Measurements from ENCODE around the gene MSH2. TPM values are rescaled to one million over a fixed set of nuclear protein-coding genes. Genes with fewer than 3 reads are reported as not detected.
"Not testable (repeated sequence)": the region's sequence is repeated elsewhere in the genome, so short reads cannot be mapped to it uniquely, and the experiment has no call there.

The MSH2 gene
- total RNA-seq, 2 donors from 2014 or later, result 45.9 to 58.0 TPM

GRCh38 chr2:47389692-47390091 lies 13.3 kb upstream of the MSH2 start:
- Mint-ChIP-seq H3K4me3 (no peak overlapping the region), H3K27ac (no peak overlapping the region), H3K36me3 (ENCODE audit: low read depth) (no peaks in the 10 kb centered on the region), H3K27me3 (peaks cover 18% of the 10 kb centered on the region), H3K4me1 (no peaks in the 10 kb centered on the region), H3K9me3 (no peaks in the 10 kb centered on the region)
- no peak for ATAC-seq (replicated peaks)

GRCh38 chr2:47401789-47402554 lies 984 bp upstream of the MSH2 start:
- Mint-ChIP-seq H3K36me3 (ENCODE audit: low read depth) (peaks cover 35% of the 10 kb centered on the region), H3K4me3 (peak overlapping the region; percentile 89), H3K27me3 (no peaks in the 10 kb centered on the region), H3K4me1 (peaks cover 24% of the 10 kb centered on the region), H3K9me3 (no peaks in the 10 kb centered on the region), H3K27ac (peak overlapping the region; percentile 88)
- no peak for ATAC-seq (replicated peaks)

- H3K36me3 Mint-ChIP-seq (ENCODE audit: low read depth), result peaks cover 38% of the 10 kb centered on the region
- no peaks in the 10 kb centered on the region for H3K9me3 Mint-ChIP-seq
- H3K4me3 Mint-ChIP-seq, result peak overlapping the region; percentile 89
- peak overlapping the region; percentile 88 for H3K27ac Mint-ChIP-seq
- no peak for ATAC-seq (replicated peaks)
- H3K4me1 Mint-ChIP-seq, result peaks cover 24% of the 10 kb centered on the region
- H3K27me3 Mint-ChIP-seq, result no peaks in the 10 kb centered on the region
Observed at GRCh38 chr2:47402555-47402804, 476 bp upstream of the MSH2 start.

GRCh38 chr2:47403609-47404193 lies 745 bp downstream of the MSH2 start:
- Mint-ChIP-seq H3K27me3 (no peaks in the 10 kb centered on the region), H3K4me3 (peak overlapping the region; percentile 89)
- ATAC-seq (replicated peaks), result no peak

GRCh38 chr2:47404356-47404755 lies 1.4 kb downstream of the MSH2 start:
- Mint-ChIP-seq H3K9me3 (no peaks in the 10 kb centered on the region), H3K4me3 (peak overlapping the region; percentile 89), H3K4me1 (peaks cover 24% of the 10 kb centered on the region)

More at GRCh38 chr2:47403609-47404193, 745 bp downstream of the MSH2 start:
- Mint-ChIP-seq H3K36me3 (ENCODE audit: low read depth) (peaks cover 51% of the 10 kb centered on the region), H3K27ac (peak overlapping the region; percentile 88), H3K4me1 (peaks cover 24% of the 10 kb centered on the region), H3K9me3 (no peaks in the 10 kb centered on the region)

GRCh38 chr2:47405757-47406156 lies 2.8 kb downstream of the MSH2 start:
- no peak for ATAC-seq (replicated peaks)
- Mint-ChIP-seq H3K4me3 (peak overlapping the region; percentile 21), H3K36me3 (ENCODE audit: low read depth) (peaks cover 64% of the 10 kb centered on the region), H3K4me1 (peaks cover 24% of the 10 kb centered on the region), H3K27me3 (no peaks in the 10 kb centered on the region), H3K27ac (no peak overlapping the region), H3K9me3 (no peaks in the 10 kb centered on the region)

More at GRCh38 chr2:47404356-47404755, 1.4 kb downstream of the MSH2 start:
- no peaks in the 10 kb centered on the region for H3K27me3 Mint-ChIP-seq
- ATAC-seq (replicated peaks), result no peak
- H3K36me3 Mint-ChIP-seq (ENCODE audit: low read depth), result peaks cover 54% of the 10 kb centered on the region
- H3K27ac Mint-ChIP-seq, result peak overlapping the region; percentile 88

- peaks cover 24% of the 10 kb centered on the region for H3K4me1 Mint-ChIP-seq
- H3K4me3 Mint-ChIP-seq; H3K27me3 Mint-ChIP-seq; H3K9me3 Mint-ChIP-seq; ATAC-seq (replicated peaks); H3K27ac Mint-ChIP-seq: not testable (repeated sequence)
- H3K36me3 Mint-ChIP-seq (ENCODE audit: low read depth), result peaks cover 74% of the 10 kb centered on the region
Observed at GRCh38 chr2:47406649-47407330, 3.8 kb downstream of the MSH2 start.

GRCh38 chr2:47407976-47408375 lies 5.0 kb downstream of the MSH2 start:
- H3K9me3 Mint-ChIP-seq; H3K27me3 Mint-ChIP-seq; ATAC-seq (replicated peaks); H3K4me3 Mint-ChIP-seq; H3K27ac Mint-ChIP-seq: not testable (repeated sequence)
- peaks cover 18% of the 10 kb centered on the region for H3K4me1 Mint-ChIP-seq
- peaks cover 82% of the 10 kb centered on the region for H3K36me3 Mint-ChIP-seq (ENCODE audit: low read depth)

- no peak for ATAC-seq (replicated peaks)
- no peak overlapping the region for H3K27ac Mint-ChIP-seq
- no peaks in the 10 kb centered on the region for H3K4me1 Mint-ChIP-seq
- H3K27me3 Mint-ChIP-seq, result no peaks in the 10 kb centered on the region
- H3K36me3 Mint-ChIP-seq (ENCODE audit: low read depth), result peaks cover 96% of the 10 kb centered on the region
- H3K4me3 Mint-ChIP-seq, result no peak overlapping the region
- no peaks in the 10 kb centered on the region for H3K9me3 Mint-ChIP-seq
Observed at GRCh38 chr2:47414682-47415458, 11.9 kb downstream of the MSH2 start.

- no peaks in the 10 kb centered on the region for H3K9me3 Mint-ChIP-seq
- H3K4me1 Mint-ChIP-seq, result no peaks in the 10 kb centered on the region
- H3K27me3 Mint-ChIP-seq, result no peaks in the 10 kb centered on the region
- ATAC-seq (replicated peaks), result no peak
- H3K36me3 Mint-ChIP-seq (ENCODE audit: low read depth), result peaks cover 82% of the 10 kb centered on the region
- H3K4me3 Mint-ChIP-seq, result no peak overlapping the region
- no peak overlapping the region for H3K27ac Mint-ChIP-seq
Observed at GRCh38 chr2:47420214-47420613, 17.3 kb downstream of the MSH2 start.

GRCh38 chr2:47420683-47421082 lies 17.7 kb downstream of the MSH2 start:
- not testable (repeated sequence) for ATAC-seq (replicated peaks); H3K4me1 Mint-ChIP-seq; H3K27ac Mint-ChIP-seq; H3K4me3 Mint-ChIP-seq; H3K27me3 Mint-ChIP-seq; H3K9me3 Mint-ChIP-seq
- peaks cover 82% of the 10 kb centered on the region for H3K36me3 Mint-ChIP-seq (ENCODE audit: low read depth)

GRCh38 chr2:47422016-47422415 lies 19.1 kb downstream of the MSH2 start:
- Mint-ChIP-seq H3K4me1 (no peaks in the 10 kb centered on the region), H3K27ac (no peak overlapping the region), H3K36me3 (ENCODE audit: low read depth) (peaks cover 82% of the 10 kb centered on the region), H3K27me3 (no peaks in the 10 kb centered on the region), H3K9me3 (no peaks in the 10 kb centered on the region), H3K4me3 (no peak overlapping the region)
- no peak for ATAC-seq (replicated peaks)

GRCh38 chr2:47422560-47422959 lies 19.6 kb downstream of the MSH2 start:
- no peaks in the 10 kb centered on the region for H3K27me3 Mint-ChIP-seq
- H3K36me3 Mint-ChIP-seq (ENCODE audit: low read depth), result peaks cover 82% of the 10 kb centered on the region
- no peak overlapping the region for H3K4me3 Mint-ChIP-seq
- H3K27ac Mint-ChIP-seq, result no peak overlapping the region
- H3K4me1 Mint-ChIP-seq, result no peaks in the 10 kb centered on the region
- H3K9me3 Mint-ChIP-seq, result no peaks in the 10 kb centered on the region
- ATAC-seq (replicated peaks), result no peak

GRCh38 chr2:47426786-47427185 lies 23.8 kb downstream of the MSH2 start:
- no peak overlapping the region for H3K27ac Mint-ChIP-seq
- no peaks in the 10 kb centered on the region for H3K9me3 Mint-ChIP-seq
- peaks cover 79% of the 10 kb centered on the region for H3K36me3 Mint-ChIP-seq (ENCODE audit: low read depth)

More at GRCh38 chr2:47426786-47427185, 23.8 kb downstream of the MSH2 start:
- Mint-ChIP-seq H3K4me3 (no peak overlapping the region), H3K4me1 (no peaks in the 10 kb centered on the region), H3K27me3 (no peaks in the 10 kb centered on the region)
- ATAC-seq (replicated peaks), result no peak
